HL-60 (cell line): Measurements from ENCODE around the gene MAP4K4.

Source experiments
- CTCF ChIP-seq: IDR thresholded peaks from one replicate; pipeline ENCODE4 v1.5.1; 2011; ENCODE audit warnings: low read length, control low read depth, inconsistent platforms; ENCODE audit not compliant: insufficient read depth
- REST ChIP-seq: IDR thresholded peaks from 2 replicates; pipeline ENCODE4 v1.6.1; 2012; ENCODE audit warnings: low read depth; ENCODE audit not compliant: insufficient replicate concordance
- SPI1 ChIP-seq: IDR thresholded peaks from 2 replicates; pipeline ENCODE4 v1.6.1; 2012; ENCODE audit warnings: low read depth, mild to moderate bottlenecking, borderline replicate concordance

GRCh38 chr2:101874069-101874468 is 176.6 kb downstream of the MAP4K4 start:
- TF ChIP-seq CTCF: no peak
- no peak for TF ChIP-seq SPI1
- no peak for TF ChIP-seq REST
